OCI-LY7 (cell line): ENCODE results near the gene CMIP. TPM values are rescaled to one million over a fixed set of nuclear protein-coding genes. Genes with fewer than 3 reads are reported as not detected.

Experiments used
- BruUV-seq: library from RNA; stranded (reverse); fragments of 400-500 nt; replicated peaks from 2 replicates; lab custom pipeline; 2021; lab: Mats Ljungman, UMichigan
- CTCF ChIA-PET: fragments of 300-600 bp; sonication (Branson Sonifier 250); formaldehyde crosslinking; loops from one replicate; lab custom pipeline; 2022; ENCODE audit warnings: antibody characterized with exemption; ENCODE audit not compliant: unreplicated experiment; lab: Charles Lee
- POLR2A ChIA-PET: fragments of 300-600 bp; sonication (Branson Sonifier 250); formaldehyde crosslinking; loops from one replicate; lab custom pipeline; 2022; ENCODE audit warnings: antibody characterized with exemption; lab: Charles Lee
- DNase-seq: peaks from one replicate; pipeline ENCODE4 v3.0.0-alpha.2; 2015; ENCODE audit warnings: low spot score
- H2AFZ ChIP-seq: fragments of 200-600 bp; sonication (generic), shearing (Covaris generic); 2 replicates; pipeline ENCODE4 v1.6.1; 2014; ENCODE audit warnings: mild to moderate bottlenecking, antibody characterized with exemption, low read length, moderate library complexity
- H3K27ac ChIP-seq: fragments of 200-600 bp; sonication (generic); 2 replicates; pipeline ENCODE4 v1.5.1; 2014; ENCODE audit warnings: mixed run types, low read depth, mild to moderate bottlenecking, moderate library complexity, low read length, inconsistent platforms; ENCODE audit not compliant: poor library complexity, severe bottlenecking
- H3K36me3 ChIP-seq: fragments of 200-600 bp; sonication (generic); 2 replicates; pipeline ENCODE4 v1.6.1; 2014; ENCODE audit warnings: mild to moderate bottlenecking, antibody characterized with exemption, low read length, moderate library complexity, mixed read lengths; ENCODE audit not compliant: insufficient read depth
- H3K4me1 ChIP-seq: fragments of 200-600 bp; sonication (generic); 2 replicates; pipeline ENCODE4 v1.5.1; 2014; ENCODE audit warnings: mild to moderate bottlenecking, low read length; ENCODE audit not compliant: insufficient read depth, poor library complexity, severe bottlenecking
- H3K4me2 ChIP-seq: fragments of 200-600 bp; sonication (generic); 2 replicates; pipeline ENCODE4 v1.6.1; 2014; ENCODE audit warnings: mild to moderate bottlenecking, low read length
- H3K4me3 ChIP-seq: fragments of 200-600 bp; sonication (generic); 2 replicates; pipeline ENCODE4 v1.5.1; 2014; ENCODE audit warnings: mild to moderate bottlenecking, low read depth, low read length; ENCODE audit not compliant: poor library complexity, severe bottlenecking
- H3K79me2 ChIP-seq: fragments of 200-600 bp; sonication (generic); 2 replicates; pipeline ENCODE4 v1.6.1; 2016; ENCODE audit warnings: low read depth, mild to moderate bottlenecking, low read length, moderate library complexity, mixed read lengths; ENCODE audit not compliant: insufficient read depth
- H3K9me2 ChIP-seq: fragments of 200-600 bp; sonication (generic); 2 replicates; pipeline ENCODE4 v1.6.1; 2016; ENCODE audit warnings: mild to moderate bottlenecking, low read length, mixed read lengths; ENCODE audit not compliant: insufficient read depth
- H3K9me3 ChIP-seq: fragments of 200-600 bp; sonication (generic); 2 replicates; pipeline ENCODE4 v1.6.1; 2014; ENCODE audit warnings: mild to moderate bottlenecking, mixed run types, low read length, mixed read lengths
- H4K20me1 ChIP-seq: fragments of 200-600 bp; sonication (generic); 2 replicates; pipeline ENCODE4 v1.6.1; 2014; ENCODE audit warnings: mild to moderate bottlenecking, antibody characterized with exemption, low read length, moderate library complexity, mixed read lengths; ENCODE audit not compliant: insufficient read depth
- CTCF ChIP-seq: fragments of 200-600 bp; sonication (generic); conservative IDR thresholded peaks from 2 replicates; pipeline ENCODE4 v1.5.1; 2014; ENCODE audit warnings: mild to moderate bottlenecking, antibody characterized with exemption, low read length, moderate library complexity, mixed read lengths
- EZH2phosphoT487 ChIP-seq: fragments of 200-600 bp; sonication (generic); IDR thresholded peaks from 2 replicates; pipeline ENCODE4 v1.6.1; 2018; ENCODE audit warnings: low read depth, borderline replicate concordance, mild to moderate bottlenecking, mixed run types, antibody characterized with exemption, low read length, moderate library complexity, mixed read lengths
- intact Hi-C: fragments of 100-400 bp; cut with micrococcal nuclease; formaldehyde crosslinking; loops from one replicate; pipeline ENCODE4 v1.10.0; 2022; ENCODE audit not compliant: unreplicated experiment
- total RNA-seq, 2 experiments: library from RNA; depleted of rRNA in 1 of 2; stranded (reverse); fragments of >200 nt in 1 of 2; shearing (Covaris generic) in 1 of 2; gene quantifications; 2 replicates each; pipeline ENCODE4 v1.2.3, GENCODE V29; 2014 to 2022

CMIP gene
- total RNA-seq, 2 experiments from 2014 or later, result 15.4 to 70.3 TPM

- H3K79me2 ChIP-seq, result no peaks in the 10 kb centered on the region
- H4K20me1 ChIP-seq, result no peaks in the 10 kb centered on the region; the same call in 1 of the 2 replicates
- H3K4me2 ChIP-seq, result no peak overlapping the region
- no peak for TF ChIP-seq EZH2phosphoT487
- TF ChIP-seq CTCF, result no peak
- no peak overlapping the region for H3K4me3 ChIP-seq
- no peak overlapping the region for H3K27ac ChIP-seq
- no peak for DNase-seq
- no peaks in the 10 kb centered on the region for H3K9me2 ChIP-seq
- peaks cover 4% of the 10 kb centered on the region for H3K4me1 ChIP-seq
- no TSS peak for BruUV-seq
- ChIA-PET POLR2A (interaction anchor here (0.6 kb wide), 1 partner anchor 1600 kb away, joined by 3 read pairs; no protein-coding TSS in a partner anchor), CTCF (no interaction called here)
- H2AFZ ChIP-seq, result no peak overlapping the region
- intact Hi-C loops, result no loop called here
- H3K36me3 ChIP-seq, result no peaks in the 10 kb centered on the region
- no peaks in the 10 kb centered on the region for H3K9me3 ChIP-seq
Observed at GRCh38 chr16:81592353-81592866, 147.8 kb downstream of the CMIP start.

- ChIA-PET POLR2A (interaction anchor here (0.9 kb wide), 1 partner anchor 12 kb away, joined by 3 read pairs; no protein-coding TSS in a partner anchor), CTCF (no interaction called here)
- H3K9me2 ChIP-seq, result no peaks in the 10 kb centered on the region
- no peak overlapping the region for H3K4me2 ChIP-seq
- H3K36me3 ChIP-seq, result no peaks in the 10 kb centered on the region
- BruUV-seq, result no TSS peak
- H3K79me2 ChIP-seq, result no peaks in the 10 kb centered on the region
- H4K20me1 ChIP-seq, result no peaks in the 10 kb centered on the region; the same call in 1 of the 2 replicates
- DNase-seq, result no peak
- TF ChIP-seq CTCF (no peak), EZH2phosphoT487 (no peak)
- intact Hi-C loops, result no loop called here
- peaks cover 4% of the 10 kb centered on the region for H3K4me1 ChIP-seq
- no peak overlapping the region for H2AFZ ChIP-seq
- H3K9me3 ChIP-seq, result no peaks in the 10 kb centered on the region
- H3K27ac ChIP-seq, result no peak overlapping the region
- no peak overlapping the region for H3K4me3 ChIP-seq
Observed at GRCh38 chr16:81593481-81593880, 148.9 kb downstream of the CMIP start.

DNA sequence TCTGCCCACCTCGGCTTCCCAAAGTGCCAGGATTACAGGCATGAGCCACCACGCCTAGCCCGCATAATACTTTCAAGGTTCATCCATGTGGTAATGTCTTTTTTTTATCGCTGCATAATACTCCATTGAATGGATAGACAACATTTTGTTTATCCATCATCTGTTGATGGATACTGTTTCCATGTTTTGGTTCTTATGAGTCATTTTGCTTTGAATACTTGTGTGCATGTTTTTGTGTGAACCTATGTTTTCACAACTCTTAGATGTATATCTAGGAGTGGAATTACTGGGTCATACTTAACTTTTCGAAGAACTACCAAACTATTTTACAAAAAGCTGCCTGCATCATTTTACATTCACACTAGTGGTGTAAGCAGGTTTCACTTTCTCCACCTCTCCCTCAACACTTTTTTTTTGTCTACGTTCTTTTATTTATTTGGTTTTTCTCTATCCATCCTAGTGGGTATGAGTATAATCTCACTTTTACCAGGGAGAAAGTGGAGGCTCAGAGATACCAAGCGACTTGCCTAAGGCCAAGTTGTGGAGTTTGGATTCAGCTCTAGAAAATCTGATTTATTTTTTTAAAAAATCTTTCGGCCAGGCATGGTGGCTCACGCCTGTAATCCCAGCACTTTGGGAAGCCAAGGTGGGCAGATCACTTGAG, 151.2 kb downstream of the CMIP start:
- Histone ChIP-seq H4K20me1 (no peaks in the 10 kb centered on the region; the same call in 1 of the 2 replicates), H3K36me3 (no peaks in the 10 kb centered on the region), H3K9me2 (no peaks in the 10 kb centered on the region), H3K27ac (no peak overlapping the region), H3K4me3 (no peak overlapping the region), H2AFZ (no peak overlapping the region), H3K9me3 (no peaks in the 10 kb centered on the region), H3K79me2 (no peaks in the 10 kb centered on the region), H3K4me1 (peaks cover 4% of the 10 kb centered on the region), H3K4me2 (no peak overlapping the region)
- TF ChIP-seq CTCF, result no peak
- TF ChIP-seq EZH2phosphoT487, result no peak
- intact Hi-C loops, result no loop called here
- CTCF ChIA-PET, result no interaction called here
- DNase-seq, result no peak
- POLR2A ChIA-PET, result interaction anchor here (0.7 kb wide), 2 partner anchors 75 to 802 kb away, joined by 4 read pairs; no protein-coding TSS in a partner anchor
- BruUV-seq, result no TSS peak
